IPS DF 4.7 (cell line): ENCODE data around the gene PRDM8.
"Not testable (repeated sequence)": the region's sequence is repeated elsewhere in the genome, so short reads cannot be mapped to it uniquely, and the experiment has no call there.

Experiments used
- DNase-seq: peaks from one replicate; pipeline ENCODE4 v3.0.0-alpha.2; 2013; ENCODE audit warnings: low spot score; ENCODE audit errors: extremely low read depth

Gene PRDM8

GRCh38 chr4:80196922-80197573, at the start of gene PRDM8:
Gene PRDM8 (plus strand): TSS chr4:80197503. CDS start chr4:80200081, 2,578 bp downstream.
- DNase-seq = no peak

- no peak for DNase-seq
Observed at GRCh38 chr4:80150387-80151180, 46.7 kb upstream of the PRDM8 start.

- no peak for DNase-seq
Observed at GRCh38 chr4:80151981-80152380, 45.3 kb upstream of the PRDM8 start.

- DNase-seq = no peak
Observed at GRCh38 chr4:80153874-80154544, 43.3 kb upstream of the PRDM8 start.

GRCh38 chr4:80154545-80154933, 42.8 kb upstream of the PRDM8 start:
- no peak for DNase-seq

- no peak for DNase-seq
Observed at GRCh38 chr4:80155316-80155982, 41.9 kb upstream of the PRDM8 start.

GRCh38 chr4:80156410-80156809, 40.9 kb upstream of the PRDM8 start:
- no peak for DNase-seq

- no peak for DNase-seq
Observed at GRCh38 chr4:80161413-80162058, 35.8 kb upstream of the PRDM8 start.

GRCh38 chr4:80162418-80162817, 34.9 kb upstream of the PRDM8 start:
- no peak for DNase-seq

- no peak for DNase-seq
Observed at GRCh38 chr4:80165855-80166254, 31.4 kb upstream of the PRDM8 start.

GRCh38 chr4:80171251-80171650, 26.1 kb upstream of the PRDM8 start:
- DNase-seq = no peak

GRCh38 chr4:80171656-80172055, 25.6 kb upstream of the PRDM8 start:
- DNase-seq = no peak

- DNase-seq = no peak
Observed at GRCh38 chr4:80172203-80172602, 25.1 kb upstream of the PRDM8 start.

- DNase-seq = no peak
Observed at GRCh38 chr4:80173401-80173800, 23.9 kb upstream of the PRDM8 start.

GRCh38 chr4:80173841-80174240, 23.5 kb upstream of the PRDM8 start:
- DNase-seq = no peak

- DNase-seq = not testable (repeated sequence)
Observed at GRCh38 chr4:80177793-80178192, 19.5 kb upstream of the PRDM8 start.

- DNase-seq = no peak
Observed at GRCh38 chr4:80178964-80179363, 18.3 kb upstream of the PRDM8 start.

GRCh38 chr4:80179637-80180161, 17.6 kb upstream of the PRDM8 start:
- DNase-seq = no peak

GRCh38 chr4:80180743-80181142, 16.6 kb upstream of the PRDM8 start:
- no peak for DNase-seq

GRCh38 chr4:80182237-80182866, 15.0 kb upstream of the PRDM8 start:
- DNase-seq = no peak
